ENCODE results near the gene KCNJ14. TPM values are rescaled to one million over a fixed set of nuclear protein-coding genes. Genes with fewer than 3 reads are reported as not detected.
"Not testable (repeated sequence)": the region's sequence is repeated elsewhere in the genome, so short reads cannot be mapped to it uniquely, and the experiment has no call there.

Gene KCNJ14
- total and polyA plus RNA-seq, 8 donors, result 0.52 to 1.3 (median 1.1) TPM

DNA sequence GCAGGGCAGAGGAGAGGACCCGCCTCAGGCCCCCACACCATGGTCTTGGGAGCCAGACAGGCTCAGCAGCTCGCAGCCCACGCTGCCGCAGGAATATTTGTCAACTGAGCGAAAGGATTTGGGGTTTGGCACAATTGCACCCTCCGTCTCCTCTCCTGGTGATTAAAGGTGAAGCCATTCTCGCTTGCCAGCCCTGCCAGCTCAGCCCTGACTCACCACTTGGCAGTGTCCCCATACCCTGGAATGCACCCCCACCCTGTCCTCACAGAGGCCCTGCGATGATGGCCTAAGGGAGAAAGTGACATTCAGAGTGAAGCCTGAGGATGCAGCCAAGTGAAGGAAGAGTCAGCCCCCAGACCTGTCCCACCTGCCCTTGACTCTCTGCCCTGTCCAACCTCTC, 32.6 kb downstream of the KCNJ14 start:
- TF ChIP-seq, protein P1, sequence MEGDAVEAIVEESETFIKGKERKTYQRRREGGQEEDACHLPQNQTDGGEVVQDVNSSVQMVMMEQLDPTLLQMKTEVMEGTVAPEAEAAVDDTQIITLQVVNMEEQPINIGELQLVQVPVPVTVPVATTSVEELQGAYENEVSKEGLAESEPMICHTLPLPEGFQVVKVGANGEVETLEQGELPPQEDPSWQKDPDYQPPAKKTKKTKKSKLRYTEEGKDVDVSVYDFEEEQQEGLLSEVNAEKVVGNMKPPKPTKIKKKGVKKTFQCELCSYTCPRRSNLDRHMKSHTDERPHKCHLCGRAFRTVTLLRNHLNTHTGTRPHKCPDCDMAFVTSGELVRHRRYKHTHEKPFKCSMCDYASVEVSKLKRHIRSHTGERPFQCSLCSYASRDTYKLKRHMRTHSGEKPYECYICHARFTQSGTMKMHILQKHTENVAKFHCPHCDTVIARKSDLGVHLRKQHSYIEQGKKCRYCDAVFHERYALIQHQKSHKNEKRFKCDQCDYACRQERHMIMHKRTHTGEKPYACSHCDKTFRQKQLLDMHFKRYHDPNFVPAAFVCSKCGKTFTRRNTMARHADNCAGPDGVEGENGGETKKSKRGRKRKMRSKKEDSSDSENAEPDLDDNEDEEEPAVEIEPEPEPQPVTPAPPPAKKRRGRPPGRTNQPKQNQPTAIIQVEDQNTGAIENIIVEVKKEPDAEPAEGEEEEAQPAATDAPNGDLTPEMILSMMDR (IDR thresholded peaks at IDR 0.05), result no peak

DNA sequence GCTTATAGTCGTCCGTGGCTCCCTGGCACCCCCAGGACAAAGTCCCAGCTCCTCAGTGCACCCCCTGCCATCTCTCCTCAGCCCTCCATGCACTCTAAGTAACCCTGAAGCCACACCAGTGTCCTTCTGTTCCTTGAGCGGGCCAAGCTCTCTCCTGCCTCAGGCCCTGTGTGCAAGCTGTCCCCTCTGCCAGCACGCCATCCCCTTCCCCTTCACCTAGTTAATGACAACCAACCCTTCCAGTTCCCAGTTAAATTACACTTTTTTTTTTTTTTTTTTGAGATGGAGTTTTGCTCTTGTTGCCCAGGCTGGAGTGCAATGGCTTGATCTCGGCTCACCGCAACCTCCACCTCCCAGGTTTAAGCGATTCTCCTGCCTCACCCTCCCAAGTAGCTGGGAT, 33.1 kb downstream of the KCNJ14 start:
- H3K9me3 ChIP-seq; DNase-seq; intact Hi-C loops (cut with DNase I); H3K4me3 ChIP-seq; ATAC-seq; H3K36me3 ChIP-seq; H3K27ac ChIP-seq: not testable (repeated sequence)
- H3K27me3 ChIP-seq, result peaks cover 0 to 34% of the 10 kb centered on the region in 2 donors
- peaks cover 0 to 16% of the 10 kb centered on the region in 2 donors for H3K4me1 ChIP-seq

More for the DNA sequence above, 32.6 kb downstream of the KCNJ14 start:
- intact Hi-C loops (cut with DNase I), result no loop called here
- DNase-seq, result peak in 2 of 4 donors; percentile 79 to 87
- peaks cover 0 to 32% of the 10 kb centered on the region in 2 donors for H3K27me3 ChIP-seq
- H3K27ac ChIP-seq, result peak overlapping the region in 1 of 2 donors; percentile 1
- peak; percentile 41 for ATAC-seq
- H3K36me3 ChIP-seq, result no peaks in the 10 kb centered on the region
- H3K4me3 ChIP-seq, result no peak overlapping the region
- peaks cover 0 to 16% of the 10 kb centered on the region in 2 donors for H3K4me1 ChIP-seq
- no peaks in the 10 kb centered on the region for H3K9me3 ChIP-seq

DNA sequence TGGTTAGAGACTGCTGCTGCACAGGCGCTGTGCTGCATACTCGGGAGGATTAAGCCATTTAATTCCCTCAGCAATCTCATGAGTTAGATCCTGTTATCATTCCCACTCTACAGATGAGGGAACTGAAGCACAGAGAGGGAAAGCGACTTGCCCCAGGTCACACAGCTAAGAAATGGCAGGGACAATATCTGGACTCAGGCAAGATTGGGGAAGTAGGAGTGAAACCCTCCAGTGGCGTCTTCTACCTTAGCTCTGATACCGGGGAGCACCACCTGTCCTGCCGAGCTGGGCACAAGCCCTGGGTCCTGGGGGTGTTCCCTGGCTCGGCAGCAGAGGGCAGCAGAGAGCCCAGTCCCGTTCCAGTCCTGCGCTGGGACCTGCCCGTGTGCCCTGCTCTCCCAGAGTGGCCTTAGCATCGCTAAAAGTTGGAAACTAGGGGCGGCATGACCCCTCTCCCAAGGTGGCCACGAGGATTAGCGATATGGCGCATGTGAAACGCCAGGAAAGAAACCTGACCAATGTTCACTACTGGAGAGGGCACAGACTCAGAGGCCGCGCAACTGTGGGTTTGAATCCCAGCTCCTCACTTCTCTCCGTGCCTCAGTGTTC, 34.3 kb downstream of the KCNJ14 start:
- no peaks in the 10 kb centered on the region for H3K9me3 ChIP-seq
- intact Hi-C loops (cut with DNase I), result no loop called here
- H3K27ac ChIP-seq, result no peak overlapping the region
- H3K27me3 ChIP-seq, result peaks cover 0 to 43% of the 10 kb centered on the region in 2 donors
- TF ChIP-seq, protein P1 (IDR thresholded peaks at IDR 0.05), result peak; percentile 92 to 94
- ATAC-seq (peak; percentile 28), DNase-seq (peak in 3 of 4 donors; percentile 68 to 95 (median 78))
- peaks cover 0 to 24% of the 10 kb centered on the region in 2 donors for H3K4me1 ChIP-seq
- no peak overlapping the region for H3K4me3 ChIP-seq
- no peaks in the 10 kb centered on the region for H3K36me3 ChIP-seq

DNA sequence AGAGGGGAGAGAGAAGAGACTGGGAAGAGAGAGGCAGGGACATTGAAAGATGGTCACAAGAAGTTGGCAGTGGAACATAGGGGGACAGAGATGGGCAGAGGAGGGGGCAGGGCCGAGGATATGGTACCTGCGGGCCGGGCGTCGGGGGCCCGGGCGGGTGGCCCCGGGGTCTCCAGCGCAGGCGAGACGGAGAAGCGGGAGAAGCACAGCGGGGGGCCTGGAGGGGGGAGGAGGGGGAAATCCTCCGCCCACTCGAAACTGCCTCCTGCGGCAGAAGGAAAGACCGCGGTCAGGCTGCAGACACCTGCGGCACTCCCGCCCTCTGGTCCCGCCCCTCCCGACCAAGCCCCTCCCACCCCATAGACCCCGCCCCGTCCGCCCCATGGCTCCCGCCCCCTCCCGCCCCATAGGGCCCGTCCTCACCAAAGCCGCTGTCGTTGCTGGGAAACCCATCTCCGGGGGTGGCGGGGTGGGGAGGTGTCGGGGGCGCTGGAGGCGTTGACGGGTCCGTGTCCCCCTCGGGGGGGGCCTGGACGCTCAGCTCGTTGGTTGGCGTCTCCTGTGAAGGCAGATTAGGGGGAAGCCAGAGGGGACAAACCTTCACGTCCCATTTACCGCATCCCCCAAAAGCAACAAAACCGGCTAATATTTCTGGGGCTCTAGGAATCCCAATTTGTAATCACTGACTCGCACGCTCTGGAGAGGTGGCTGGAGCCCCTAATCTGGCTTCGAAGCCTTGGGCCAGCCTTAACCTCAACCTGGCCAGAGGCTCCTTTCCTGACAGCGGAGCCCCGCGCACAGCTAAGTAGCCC, 35.8 kb downstream of the KCNJ14 start:
- H3K4me3 ChIP-seq, result no peak overlapping the region
- intact Hi-C loops (cut with DNase I), result no loop called here
- TF ChIP-seq, protein P1 (IDR thresholded peaks at IDR 0.05), result no peak
- DNase-seq (no peak), ATAC-seq (no peak)
- no peaks in the 10 kb centered on the region for H3K9me3 ChIP-seq
- H3K27me3 ChIP-seq, result peaks cover 0 to 52% of the 10 kb centered on the region in 2 donors
- H3K4me1 ChIP-seq, result peaks cover 0 to 30% of the 10 kb centered on the region in 2 donors
- H3K27ac ChIP-seq, result no peak overlapping the region
- H3K36me3 ChIP-seq, result no peaks in the 10 kb centered on the region

DNA sequence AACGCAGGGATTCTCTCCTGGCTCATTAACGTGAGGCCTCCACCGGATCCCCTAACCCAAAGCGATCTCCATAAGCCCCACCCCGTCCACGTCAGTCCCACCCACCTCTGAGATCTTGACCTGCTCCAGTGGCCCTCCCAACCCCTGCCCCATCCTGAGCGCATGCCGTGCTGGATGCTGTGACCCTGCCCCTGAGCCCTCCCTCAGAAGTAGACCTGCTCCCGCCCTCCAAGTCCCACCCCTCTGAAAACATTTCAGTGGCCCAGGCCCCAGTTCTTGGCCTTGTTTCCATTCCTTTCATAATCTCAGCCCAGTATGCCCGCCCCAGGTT, 36.4 kb downstream of the KCNJ14 start:
- TF ChIP-seq, protein P1 (IDR thresholded peaks at IDR 0.05), result no peak
- Histone ChIP-seq H3K9me3 (no peaks in the 10 kb centered on the region), H3K4me3 (no peak overlapping the region), H3K27ac (no peak overlapping the region), H3K4me1 (peaks cover 0 to 30% of the 10 kb centered on the region in 2 donors), H3K36me3 (no peaks in the 10 kb centered on the region), H3K27me3 (peaks cover 0 to 58% of the 10 kb centered on the region in 2 donors)
- intact Hi-C loops (cut with DNase I), result no loop called here
- ATAC-seq, result no peak
- DNase-seq, result no peak

Measured in left lung (tissue), 10 donors.